Esophagus (tissue), 2 donors: ENCODE data around the gene TRIM2. TPM values are rescaled to one million over a fixed set of nuclear protein-coding genes. Genes with fewer than 3 reads are reported as not detected.

Experiments
- H3K27ac ChIP-seq, 2 donors: one replicate each; pipeline ENCODE4 v1.5.1; 2013; ENCODE audit warnings: low read depth in 2 of 2, mild to moderate bottlenecking in 2 of 2, inconsistent platforms in 1 of 2, low read length in 1 of 2, moderate library complexity in 1 of 2
- H3K27me3 ChIP-seq, 2 donors: one replicate each; pipeline ENCODE4 v1.6.1; 2013; ENCODE audit warnings: low read length in 2 of 2, control low read depth in 1 of 2, mild to moderate bottlenecking in 1 of 2; ENCODE audit not compliant: insufficient read depth in 2 of 2, control insufficient read depth in 1 of 2
- H3K36me3 ChIP-seq, 2 donors: one replicate each; pipeline ENCODE4 v1.6.1; 2013; ENCODE audit warnings: low read length in 1 of 2; ENCODE audit not compliant: control insufficient read depth in 2 of 2, insufficient read depth in 2 of 2
- H3K4me1 ChIP-seq, 2 donors: one replicate each; pipeline ENCODE4 v1.6.1; 2013; ENCODE audit warnings: low read length in 1 of 2; ENCODE audit not compliant: control insufficient read depth in 2 of 2, insufficient read depth in 2 of 2
- H3K4me3 ChIP-seq, 2 donors: one replicate each; pipeline ENCODE4 v1.5.1; 2013; ENCODE audit warnings: low read length in 2 of 2, mild to moderate bottlenecking in 2 of 2, low read depth in 1 of 2, moderate library complexity in 1 of 2
- H3K9me3 ChIP-seq, 2 donors: one replicate each; pipeline ENCODE4 v1.6.1; 2013; ENCODE audit warnings: mild to moderate bottlenecking in 2 of 2, low read depth in 1 of 2, low read length in 1 of 2, moderate library complexity in 1 of 2; ENCODE audit not compliant: control insufficient read depth in 2 of 2, insufficient read depth in 1 of 2
- WGBS, 2 donors: extraction: QIAGEN DNeasy Blood & Tissue Kit; methylation state at CpG; one replicate each; pipeline ENCODE4 v1.1.7; 2013; 5-methylcytosine and 5-hydroxymethylcytosine counted together
- polyA plus RNA-seq, 2 donors: library from polyadenylated mRNA; stranded (reverse); fragments of 200-250 nt; gene quantifications; one replicate each; pipeline ENCODE4 v1.2.3, GENCODE V29; 2013
- donor health status: healthy with polysubstance abuse.
- donor health status: Bipolar disorder and iron deficiency.

The TRIM2 gene
- polyA plus RNA-seq, 2 donors, result 4.0 to 8.8 TPM

- H3K4me3 ChIP-seq, result no peak overlapping the region
- no peak overlapping the region for H3K27ac ChIP-seq
- no peaks in the 10 kb centered on the region for H3K27me3 ChIP-seq
- peaks cover 0 to 3% of the 10 kb centered on the region in 2 donors for H3K4me1 ChIP-seq
- H3K9me3 ChIP-seq, result no peaks in the 10 kb centered on the region
- WGBS, 2 donors, result 50 to 51% methylated on average over 5 of the region's 5 CpGs
- no peaks in the 10 kb centered on the region for H3K36me3 ChIP-seq
These were observed 1.5 kb downstream of the TRIM2 start for GRCh38 chr4:153205757-153206156.

- H3K9me3 ChIP-seq, result no peaks in the 10 kb centered on the region
- H3K27ac ChIP-seq, result no peak overlapping the region
- H3K4me1 ChIP-seq, result peaks cover 0 to 3% of the 10 kb centered on the region in 2 donors
- WGBS, 2 donors, result 66 to 89% methylated on average over 5 of the region's 5 CpGs
- H3K27me3 ChIP-seq, result no peaks in the 10 kb centered on the region
- H3K4me3 ChIP-seq, result no peak overlapping the region
- no peaks in the 10 kb centered on the region for H3K36me3 ChIP-seq
These were observed 2.3 kb downstream of the TRIM2 start for GRCh38 chr4:153206534-153206933.

GRCh38 chr4:153207027-153207426, 2.8 kb downstream of the TRIM2 start:
- H3K27ac ChIP-seq, result no peak overlapping the region
- no peaks in the 10 kb centered on the region for H3K9me3 ChIP-seq
- H3K4me1 ChIP-seq, result peaks cover 0 to 3% of the 10 kb centered on the region in 2 donors
- H3K27me3 ChIP-seq, result no peaks in the 10 kb centered on the region
- 51 to 68% methylated on average over 8 of the region's 8 CpGs for WGBS, 2 donors
- H3K36me3 ChIP-seq, result no peaks in the 10 kb centered on the region
- no peak overlapping the region for H3K4me3 ChIP-seq

GRCh38 chr4:153207567-153207966, 3.3 kb downstream of the TRIM2 start:
- Histone ChIP-seq H3K27ac (no peak overlapping the region), H3K4me1 (peaks cover 0 to 3% of the 10 kb centered on the region in 2 donors), H3K4me3 (no peak overlapping the region), H3K36me3 (no peaks in the 10 kb centered on the region), H3K27me3 (no peaks in the 10 kb centered on the region), H3K9me3 (no peaks in the 10 kb centered on the region)
- 46 to 61% methylated on average over 7 of the region's 7 CpGs for WGBS, 2 donors

GRCh38 chr4:153209410-153209809, 5.2 kb downstream of the TRIM2 start:
- H3K9me3 ChIP-seq, result no peaks in the 10 kb centered on the region
- H3K27me3 ChIP-seq, result no peaks in the 10 kb centered on the region
- peaks cover 0 to 3% of the 10 kb centered on the region in 2 donors for H3K4me1 ChIP-seq
- H3K4me3 ChIP-seq, result no peak overlapping the region
- H3K36me3 ChIP-seq, result no peaks in the 10 kb centered on the region
- no peak overlapping the region for H3K27ac ChIP-seq
- WGBS, 2 donors, result 37 to 70% methylated on average over 5 of the region's 5 CpGs

- 86 to 89% methylated on average over 1 of the region's 1 CpG for WGBS, 2 donors
- Histone ChIP-seq H3K9me3 (no peaks in the 10 kb centered on the region), H3K4me1 (no peaks in the 10 kb centered on the region), H3K4me3 (no peak overlapping the region), H3K27me3 (no peaks in the 10 kb centered on the region), H3K27ac (no peak overlapping the region), H3K36me3 (no peaks in the 10 kb centered on the region)
These were observed 6.5 kb downstream of the TRIM2 start for GRCh38 chr4:153210727-153211126.

- WGBS, 2 donors, result 51 to 63% methylated on average over 5 of the region's 5 CpGs
These were observed 7.9 kb downstream of the TRIM2 start for GRCh38 chr4:153211986-153212728.

GRCh38 chr4:153212736-153213135, 8.5 kb downstream of the TRIM2 start:
- 39 to 67% methylated on average over 1 of the region's 1 CpG for whole genome bisulfite sequencing, 2 donors
- H3K4me3 ChIP-seq, result no peak overlapping the region
- no peaks in the 10 kb centered on the region for H3K4me1 ChIP-seq
- peak overlapping the region in 1 of 2 donors; percentile 44 for H3K27ac ChIP-seq
- H3K27me3 ChIP-seq, result no peaks in the 10 kb centered on the region
- H3K9me3 ChIP-seq, result no peaks in the 10 kb centered on the region
- H3K36me3 ChIP-seq, result no peaks in the 10 kb centered on the region

More at GRCh38 chr4:153211986-153212728, 7.9 kb downstream of the TRIM2 start:
- Histone ChIP-seq H3K36me3 (no peaks in the 10 kb centered on the region), H3K27ac (peak overlapping the region in 1 of 2 donors; percentile 44), H3K27me3 (no peaks in the 10 kb centered on the region), H3K4me3 (no peak overlapping the region), H3K9me3 (no peaks in the 10 kb centered on the region), H3K4me1 (no peaks in the 10 kb centered on the region)

- Histone ChIP-seq H3K4me3 (no peak overlapping the region), H3K4me1 (no peaks in the 10 kb centered on the region), H3K27me3 (no peaks in the 10 kb centered on the region), H3K9me3 (no peaks in the 10 kb centered on the region), H3K27ac (no peak overlapping the region), H3K36me3 (no peaks in the 10 kb centered on the region)
These were observed 11.7 kb downstream of the TRIM2 start for GRCh38 chr4:153215921-153216320.

GRCh38 chr4:153216546-153216945, 12.3 kb downstream of the TRIM2 start:
- Histone ChIP-seq H3K36me3 (no peaks in the 10 kb centered on the region), H3K4me1 (no peaks in the 10 kb centered on the region), H3K4me3 (no peak overlapping the region), H3K27me3 (no peaks in the 10 kb centered on the region), H3K27ac (no peak overlapping the region), H3K9me3 (no peaks in the 10 kb centered on the region)
- 72 to 85% methylated on average over 4 of the region's 4 CpGs for WGBS, 2 donors
